GOT3 (cell line): Measurements from ENCODE around the gene ARID2.

Source experiments
- DNase-seq: peaks from one replicate; lab custom pipeline; 2025; ENCODE audit warnings: mixed read lengths; lab: John Stamatoyannopoulos, UW

Gene ARID2

DNA sequence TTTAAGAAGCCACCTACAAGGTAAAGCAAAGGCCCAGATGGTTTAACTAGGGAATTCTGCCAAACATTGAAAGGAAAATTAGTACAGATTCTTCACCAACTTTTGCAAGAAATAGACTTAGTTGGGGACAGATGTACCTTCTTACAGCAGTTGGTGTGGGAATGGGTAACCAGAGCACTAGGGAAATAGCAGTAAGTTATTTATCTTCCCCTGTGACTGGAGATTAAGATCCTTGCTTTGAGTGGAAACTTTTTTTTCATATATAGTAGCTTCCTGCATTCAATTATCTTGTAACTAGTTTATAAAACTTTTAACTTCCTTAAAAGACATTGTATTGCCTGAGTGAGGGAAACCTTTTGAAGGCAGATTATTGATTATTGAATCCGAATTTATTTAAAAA, 44.2 kb downstream of the ARID2 start:
- no peak for DNase-seq

DNA sequence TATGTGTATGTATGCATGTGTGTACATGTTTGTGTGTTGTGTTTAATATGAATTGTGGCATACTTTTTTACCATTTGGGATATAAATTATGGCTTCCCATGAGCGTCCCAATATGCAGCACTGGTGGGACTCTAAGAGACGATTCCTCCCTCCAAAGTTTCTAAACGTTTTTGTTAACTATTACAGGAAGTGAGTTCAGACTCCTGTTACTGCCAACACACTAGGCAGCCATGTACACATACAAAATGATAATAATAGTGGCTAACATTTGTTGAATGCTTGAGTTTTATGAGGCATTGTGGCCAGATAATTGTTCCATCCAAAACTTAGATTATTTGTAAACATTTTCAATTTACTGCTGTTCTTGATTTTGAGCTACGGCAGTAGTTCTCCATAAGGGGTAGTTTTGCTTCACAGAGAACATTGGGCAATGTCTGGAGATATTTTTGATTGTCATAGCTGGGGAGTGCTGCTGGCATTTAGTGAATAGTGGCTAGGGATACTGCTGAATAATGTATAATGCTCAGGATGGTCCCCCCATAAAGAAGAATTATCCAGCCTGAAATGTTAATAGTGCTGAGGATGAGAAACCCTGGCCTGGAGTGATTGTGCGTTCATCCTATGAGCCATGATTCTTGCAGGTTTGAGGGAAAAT, 45.1 kb downstream of the ARID2 start:
- no peak for DNase-seq

DNA sequence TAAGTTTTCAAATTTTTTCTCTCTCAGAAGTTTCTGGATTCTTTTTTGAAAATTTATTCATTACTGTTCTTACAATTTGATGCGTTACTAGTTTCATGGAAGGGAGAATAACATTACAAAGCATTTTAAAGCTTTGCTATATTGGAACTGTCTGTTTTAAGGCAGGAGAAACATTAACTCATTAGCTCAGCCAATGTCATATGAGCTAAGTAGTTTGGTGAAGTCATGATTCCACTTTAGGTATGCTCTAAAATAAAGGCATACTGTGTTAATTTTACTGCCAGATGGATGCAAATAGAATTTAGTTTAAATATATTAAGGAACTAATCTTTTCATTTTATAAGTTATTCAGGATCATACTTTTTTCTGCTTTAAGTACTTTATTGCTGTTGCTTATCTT, 46.0 kb downstream of the ARID2 start:
- DNase-seq = no peak

DNA sequence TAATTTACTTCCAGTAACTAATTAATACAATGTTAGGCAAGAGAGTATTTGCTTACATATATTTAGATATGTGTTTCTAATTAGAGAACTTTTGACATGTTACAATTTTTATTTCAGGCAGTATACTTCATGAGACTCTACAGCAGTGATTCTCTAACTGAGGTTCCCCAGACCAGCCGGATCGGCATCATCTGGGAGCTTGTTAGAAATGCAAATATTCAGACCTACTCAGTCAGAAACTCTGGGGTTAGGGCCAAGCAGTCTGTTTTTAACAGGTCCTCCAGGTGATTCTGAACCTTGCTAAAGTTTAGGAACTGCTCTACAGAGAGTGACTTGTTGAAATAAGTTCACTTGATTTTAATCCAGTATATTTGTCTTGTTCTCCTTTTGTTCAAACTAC, 46.5 kb downstream of the ARID2 start:
- no peak for DNase-seq

DNA sequence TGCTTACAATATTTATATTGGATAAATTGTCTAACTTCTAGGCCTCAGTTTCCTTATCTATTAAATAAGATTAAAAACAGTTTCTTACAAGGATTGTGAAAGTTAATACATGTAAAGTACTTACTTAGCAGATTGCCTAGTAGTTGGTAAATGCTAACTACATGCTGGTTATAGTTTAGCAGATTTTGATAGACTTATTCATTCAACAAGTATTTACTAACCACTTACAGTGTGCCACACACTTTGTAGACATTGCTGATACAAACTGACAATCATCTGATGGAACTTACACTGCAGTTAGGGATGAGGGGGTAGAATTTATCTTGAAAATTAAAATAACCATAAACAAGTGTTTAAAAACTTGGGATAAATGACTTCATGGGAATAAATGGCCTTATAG, 50.4 kb downstream of the ARID2 start:
- no peak for DNase-seq

DNA sequence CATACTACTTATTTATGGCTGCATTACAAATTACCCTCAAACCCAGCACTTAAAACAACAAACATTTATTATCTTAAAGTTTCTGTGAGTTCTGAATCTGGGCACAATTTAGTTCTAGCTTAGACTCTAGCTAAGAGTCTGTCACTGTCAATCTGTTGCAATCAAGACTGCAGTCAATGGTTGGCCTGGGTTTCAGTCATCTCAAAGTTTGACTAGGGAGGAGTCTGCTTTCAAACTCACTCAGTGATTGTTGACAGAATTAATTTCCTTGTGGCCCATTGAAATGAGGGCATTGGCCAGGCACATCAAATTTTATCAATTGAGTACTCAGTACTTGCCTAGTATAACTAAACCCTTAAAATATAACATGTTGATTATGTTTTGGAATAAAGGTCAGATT, 51.6 kb downstream of the ARID2 start:
- no peak for DNase-seq

DNA sequence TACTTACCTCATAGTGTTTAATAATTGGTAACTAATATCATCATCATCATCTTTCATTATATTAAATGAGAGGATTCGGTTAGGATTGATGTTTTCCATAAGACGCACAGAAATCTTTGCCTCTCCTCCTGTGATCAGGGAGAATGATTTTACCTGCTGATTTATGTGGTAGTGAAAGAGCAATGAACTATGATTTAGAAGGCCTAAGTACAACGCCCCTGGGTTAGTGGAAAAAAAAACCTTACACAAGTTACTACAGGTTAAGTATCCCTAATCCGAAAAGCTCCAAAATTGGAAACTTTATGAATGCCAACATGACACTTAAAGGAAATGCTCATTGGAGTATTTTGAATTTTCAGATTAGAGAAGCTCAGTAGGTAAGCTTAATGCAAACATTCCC, 55.8 kb downstream of the ARID2 start:
- no peak for DNase-seq

DNA sequence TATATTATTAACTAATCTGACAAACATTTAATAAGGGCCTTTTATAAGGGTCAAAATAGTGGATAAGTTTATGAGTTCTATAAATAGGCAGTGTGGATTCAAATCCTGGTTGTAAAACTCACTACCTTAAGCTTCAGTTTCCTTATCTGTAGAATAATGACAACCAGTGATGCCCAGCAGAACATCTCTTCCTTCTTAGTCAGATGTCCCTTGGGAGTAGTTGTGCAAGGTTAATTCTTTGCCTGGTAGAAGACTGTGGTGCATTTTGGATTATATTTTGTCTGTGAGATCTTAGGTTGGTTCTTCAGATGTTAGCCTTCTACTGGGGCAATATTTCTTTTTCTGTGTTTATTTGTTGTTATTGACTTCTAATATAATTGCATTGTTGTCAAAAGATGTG, 59.5 kb downstream of the ARID2 start:
- DNase-seq = no peak

DNA sequence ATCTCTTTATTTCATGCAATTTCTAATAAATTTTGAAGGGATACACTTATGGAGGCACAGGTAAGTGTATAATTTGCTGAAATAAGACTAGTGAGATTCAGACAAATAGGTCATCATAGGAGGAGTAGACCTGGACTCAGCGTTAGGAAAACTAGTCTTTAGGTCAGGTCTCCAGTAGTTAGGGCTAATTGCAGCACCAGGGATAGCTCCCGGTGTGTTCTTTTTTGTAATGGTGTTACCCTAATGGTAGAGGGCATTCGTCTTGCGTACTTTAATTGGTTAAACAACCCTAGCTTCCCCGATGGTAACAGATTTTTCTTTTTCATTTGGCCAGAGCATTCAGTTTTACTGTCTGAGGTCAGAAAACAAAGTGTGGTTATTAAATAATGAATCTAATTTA, 64.9 kb downstream of the ARID2 start:
- DNase-seq = no peak

DNA sequence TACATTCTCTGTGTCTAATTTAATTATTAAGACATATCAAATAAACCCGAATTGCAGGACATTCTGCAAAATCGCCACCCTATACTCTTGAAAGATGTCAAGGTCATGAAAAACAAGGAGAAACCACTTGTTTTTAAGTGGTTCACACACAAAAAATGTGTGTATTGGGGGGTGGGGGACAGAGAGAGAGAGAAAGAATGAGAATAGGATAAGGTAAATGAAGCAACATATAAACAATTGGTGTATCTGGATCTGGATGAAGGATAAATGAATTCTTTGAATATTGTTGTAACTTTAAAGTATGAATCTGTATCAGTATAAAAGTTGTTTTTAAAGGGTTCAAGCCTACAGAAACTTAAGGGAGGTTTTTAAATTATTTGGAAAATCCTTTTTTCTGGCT, 72.1 kb downstream of the ARID2 start:
- DNase-seq = no peak

DNA sequence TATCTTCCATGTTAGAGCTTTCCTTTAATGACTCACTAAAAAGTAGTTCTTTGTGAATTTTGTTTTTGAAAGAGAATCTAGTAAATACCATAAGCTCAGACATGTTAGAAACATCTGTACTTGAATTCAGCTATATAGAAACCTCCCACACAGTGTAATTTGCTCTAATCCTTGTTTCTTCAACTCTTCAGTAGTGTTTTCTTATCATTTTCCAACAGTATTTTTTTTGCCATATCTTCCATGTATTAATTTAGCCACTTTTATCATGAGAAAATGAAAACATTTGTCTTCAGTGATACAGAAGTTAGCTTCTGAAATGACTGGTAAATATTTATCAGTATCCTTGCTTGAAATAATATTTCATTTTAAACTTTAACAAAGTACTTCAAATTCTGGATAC, 73.6 kb downstream of the ARID2 start:
- no peak for DNase-seq

DNA sequence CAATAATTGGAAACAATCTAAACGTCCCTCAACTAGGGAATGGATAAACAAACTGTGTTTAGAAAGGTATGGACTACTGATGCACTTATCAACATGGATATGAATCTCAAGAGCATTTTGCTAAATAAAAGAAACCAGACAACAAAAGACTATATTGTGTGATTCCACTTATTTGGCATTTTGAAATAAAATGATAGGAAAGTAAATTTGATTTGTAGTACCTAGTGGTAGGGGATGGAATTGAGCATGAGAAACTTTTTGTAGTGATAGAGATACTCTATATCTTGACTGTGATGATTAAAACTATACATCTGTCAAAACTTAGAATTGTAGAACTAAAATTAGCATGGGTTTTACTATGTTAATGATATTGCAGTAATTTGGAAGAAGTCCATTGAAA, 87.1 kb downstream of the ARID2 start:
- no peak for DNase-seq

DNA sequence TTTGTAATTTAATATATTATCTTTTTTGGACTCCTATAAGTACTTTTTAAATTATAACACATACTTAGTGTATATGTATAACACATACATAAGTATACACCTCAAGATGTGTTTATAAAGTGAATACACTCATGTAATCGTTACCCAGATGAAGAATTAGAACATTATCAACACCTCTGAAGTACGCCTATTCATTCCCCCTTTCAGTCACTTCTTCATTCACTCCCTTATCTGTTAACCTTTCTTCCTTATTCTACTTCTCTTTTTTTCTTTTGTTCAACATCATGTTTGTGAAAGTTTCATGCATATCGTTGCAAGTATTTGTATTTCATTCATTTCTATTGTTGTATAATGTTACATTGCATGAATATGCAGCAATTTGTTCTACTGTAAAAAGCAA, 98.5 kb downstream of the ARID2 start:
- no peak for DNase-seq

DNA sequence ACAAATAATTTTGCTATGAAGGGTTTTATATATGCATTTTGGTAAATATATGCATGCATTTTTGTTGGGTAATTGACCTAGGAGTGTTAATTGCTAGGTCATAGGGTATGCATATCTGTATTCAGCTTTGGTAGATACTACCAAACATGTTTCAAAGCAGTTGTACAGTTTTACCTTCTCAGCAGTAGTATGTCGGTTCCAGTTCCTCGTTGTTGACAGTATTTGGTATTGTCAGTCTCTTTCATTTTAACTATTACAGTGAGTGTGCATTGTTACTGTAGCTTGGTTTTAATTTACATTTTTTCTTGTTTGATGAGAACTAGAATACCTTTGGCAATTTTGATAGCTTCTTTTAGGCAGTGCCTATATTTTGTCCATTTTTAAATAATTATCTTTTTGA, 98.9 kb downstream of the ARID2 start:
- no peak for DNase-seq

DNA sequence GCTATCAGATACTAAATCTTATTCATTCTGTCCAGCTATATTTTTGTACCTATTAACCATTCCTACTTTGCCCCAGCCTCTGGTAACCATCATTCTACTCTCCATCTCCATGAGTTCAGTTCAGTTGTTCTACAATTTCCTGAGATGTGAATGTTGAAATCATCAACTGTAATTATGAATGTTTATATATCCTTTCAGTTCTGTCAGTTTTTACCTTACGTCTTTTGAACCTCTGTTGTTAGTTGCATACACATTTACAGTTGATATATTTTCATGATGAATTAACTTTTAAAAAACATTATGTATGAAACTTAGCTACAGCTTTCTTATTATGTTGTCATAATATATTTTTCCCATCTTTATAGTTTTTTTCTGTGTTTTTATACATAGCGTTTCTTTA, 102.1 kb downstream of the ARID2 start:
- no peak for DNase-seq

DNA sequence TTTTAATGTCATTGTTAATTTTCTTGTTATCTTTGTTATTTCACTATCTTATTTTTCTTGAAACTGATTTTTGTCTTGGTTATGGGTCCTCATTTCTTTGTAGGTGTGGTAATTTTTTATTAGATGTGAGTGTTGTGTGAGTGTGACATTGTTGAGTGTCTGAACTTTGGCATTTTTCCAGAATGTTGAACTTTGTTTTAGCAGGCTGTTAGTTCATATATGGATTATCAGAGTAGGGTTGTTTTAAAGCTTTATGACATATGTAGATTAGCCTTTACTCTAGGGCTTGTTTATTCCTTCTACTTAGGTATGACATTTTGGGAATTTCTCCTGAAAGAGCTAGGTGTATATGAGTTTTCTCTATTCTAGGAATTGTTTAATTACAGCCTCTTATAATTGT, 103.9 kb downstream of the ARID2 start:
- DNase-seq = no peak

DNA sequence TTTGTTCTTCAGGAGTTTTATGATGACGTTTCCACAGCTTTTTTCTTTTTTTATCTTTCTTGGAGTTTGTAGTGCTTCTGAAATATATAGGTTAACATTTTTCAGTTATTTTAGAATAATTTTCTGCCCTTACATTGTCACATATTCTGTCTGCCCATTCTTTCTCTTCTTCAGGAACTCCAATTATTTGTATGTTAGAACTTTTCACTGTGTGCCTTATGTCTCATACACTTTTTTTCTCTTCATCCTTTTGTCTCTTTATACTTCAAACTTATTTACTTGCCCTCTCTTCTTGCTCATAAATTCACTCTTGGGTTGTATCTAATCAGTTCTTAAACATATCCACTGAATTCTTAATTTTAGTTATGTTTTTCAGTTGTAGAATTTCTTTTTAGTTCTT, 105.3 kb downstream of the ARID2 start:
- DNase-seq = no peak

DNA sequence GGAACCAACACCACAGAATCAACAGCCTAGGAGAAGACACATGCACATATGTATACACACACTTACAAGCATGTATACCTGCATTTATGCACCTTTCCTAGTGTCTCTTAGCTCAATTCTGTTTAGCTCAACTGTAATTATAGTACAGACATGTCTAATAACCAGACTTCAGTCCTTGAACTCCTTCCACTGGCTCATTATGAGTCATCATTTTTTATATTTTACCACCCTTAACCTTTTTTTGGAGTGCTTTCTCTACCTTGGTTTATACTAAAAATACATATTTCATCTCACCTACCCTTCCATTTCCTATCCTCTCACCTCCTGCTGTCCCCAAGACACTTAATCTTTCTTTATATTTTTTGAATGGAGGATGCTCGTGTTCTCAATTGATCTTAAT, 110.4 kb downstream of the ARID2 start:
- DNase-seq = no peak

DNA sequence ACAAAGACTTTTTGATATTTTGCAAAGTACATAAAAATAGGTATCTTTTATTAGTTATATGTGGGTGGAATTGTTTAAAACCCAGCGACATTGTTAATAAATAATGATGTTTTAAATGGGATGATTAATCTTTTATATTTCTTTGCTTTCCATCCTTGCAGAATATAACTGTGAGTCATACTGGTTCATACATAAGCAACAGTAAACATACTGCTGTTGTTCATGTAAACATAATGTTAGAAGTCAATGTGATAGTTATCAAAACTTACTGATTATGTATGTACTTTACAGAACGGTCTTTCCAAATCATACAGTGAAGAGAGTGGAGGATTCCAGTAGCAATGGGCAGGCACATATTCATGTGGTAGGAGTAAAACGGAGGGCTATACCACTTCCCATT, 119.8 kb downstream of the ARID2 start:
- no peak for DNase-seq

DNA sequence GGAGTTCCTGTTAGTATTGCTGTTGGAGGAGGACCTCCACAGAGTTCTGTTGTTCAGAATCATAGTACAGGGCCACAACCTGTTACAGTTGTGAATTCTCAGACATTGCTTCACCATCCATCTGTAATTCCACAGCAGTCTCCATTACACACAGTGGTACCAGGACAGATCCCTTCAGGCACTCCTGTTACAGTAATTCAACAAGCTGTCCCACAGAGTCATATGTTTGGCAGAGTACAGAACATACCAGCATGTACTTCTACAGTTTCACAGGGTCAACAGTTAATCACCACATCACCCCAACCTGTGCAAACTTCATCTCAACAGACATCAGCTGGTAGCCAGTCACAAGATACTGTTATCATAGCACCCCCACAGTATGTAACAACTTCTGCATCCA, 120.8 kb downstream of the ARID2 start:
- no peak for DNase-seq

DNA sequence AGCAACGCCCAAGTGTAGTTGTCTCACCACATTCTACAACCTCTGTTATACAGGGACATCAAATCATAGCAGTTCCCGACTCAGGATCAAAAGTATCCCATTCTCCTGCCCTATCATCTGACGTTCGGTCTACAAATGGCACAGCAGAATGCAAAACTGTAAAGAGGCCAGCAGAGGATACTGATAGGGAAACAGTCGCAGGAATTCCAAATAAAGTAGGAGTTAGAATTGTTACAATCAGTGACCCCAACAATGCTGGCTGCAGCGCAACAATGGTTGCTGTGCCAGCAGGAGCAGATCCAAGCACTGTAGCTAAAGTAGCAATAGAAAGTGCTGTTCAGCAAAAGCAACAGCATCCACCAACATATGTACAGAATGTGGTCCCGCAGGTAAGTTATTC, 123.0 kb downstream of the ARID2 start:
- DNase-seq = no peak

DNA sequence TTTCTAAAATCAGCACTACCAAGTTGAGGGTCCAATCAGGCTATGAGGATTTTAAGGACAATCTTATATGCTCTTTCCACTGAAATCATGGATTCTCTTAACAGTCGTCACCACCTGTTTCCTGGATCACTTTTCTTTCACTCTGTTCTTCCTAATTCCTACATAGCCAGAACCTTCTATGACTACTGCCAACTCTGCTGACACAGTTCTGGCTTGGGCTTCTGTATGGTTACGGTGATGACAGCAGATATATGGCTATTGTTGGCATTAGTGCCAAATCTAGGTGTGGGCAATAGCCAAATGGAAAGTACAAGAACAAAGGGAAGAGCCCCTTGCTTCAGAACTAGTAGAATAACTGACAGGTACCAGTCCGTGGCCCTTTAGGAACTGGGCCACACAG, 124.0 kb downstream of the ARID2 start:
- no peak for DNase-seq

DNA sequence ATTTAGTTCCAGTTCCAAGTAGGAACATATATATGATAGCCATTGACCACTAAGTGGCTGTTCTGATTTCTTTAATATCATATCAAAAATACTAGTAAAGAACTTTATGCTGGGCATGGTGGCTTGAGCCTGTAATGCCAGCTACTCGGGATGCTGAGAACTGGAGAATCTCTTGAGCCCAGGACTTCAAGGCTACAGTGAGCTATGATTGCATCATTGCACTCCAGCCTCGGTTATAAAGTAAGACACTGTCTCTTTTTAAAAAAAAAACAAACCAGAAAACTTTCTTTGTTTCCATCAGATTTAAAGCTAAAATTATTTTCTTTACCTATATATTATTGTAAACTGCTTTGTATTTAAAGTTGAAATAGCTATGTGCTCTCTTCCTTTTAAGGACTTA, 133.8 kb downstream of the ARID2 start:
- no peak for DNase-seq

DNA sequence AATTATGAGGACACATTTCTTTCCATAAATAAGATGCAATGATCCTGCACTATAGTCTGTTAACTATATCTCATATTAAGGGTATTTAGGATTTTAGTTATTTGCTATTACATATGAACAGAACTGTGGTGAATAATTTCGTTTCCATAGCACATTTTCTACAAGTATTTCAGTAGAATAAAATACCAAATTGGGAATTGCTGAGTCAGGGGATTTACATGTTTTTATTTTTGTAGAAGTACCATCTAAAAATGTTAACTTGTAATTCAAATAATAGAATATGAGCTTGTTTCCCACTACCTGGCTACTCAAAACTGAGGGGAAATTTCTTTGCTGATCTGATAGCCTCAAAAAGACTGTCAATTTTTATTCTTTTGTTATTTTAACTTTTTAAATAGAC, 136.8 kb downstream of the ARID2 start:
- no peak for DNase-seq

DNA sequence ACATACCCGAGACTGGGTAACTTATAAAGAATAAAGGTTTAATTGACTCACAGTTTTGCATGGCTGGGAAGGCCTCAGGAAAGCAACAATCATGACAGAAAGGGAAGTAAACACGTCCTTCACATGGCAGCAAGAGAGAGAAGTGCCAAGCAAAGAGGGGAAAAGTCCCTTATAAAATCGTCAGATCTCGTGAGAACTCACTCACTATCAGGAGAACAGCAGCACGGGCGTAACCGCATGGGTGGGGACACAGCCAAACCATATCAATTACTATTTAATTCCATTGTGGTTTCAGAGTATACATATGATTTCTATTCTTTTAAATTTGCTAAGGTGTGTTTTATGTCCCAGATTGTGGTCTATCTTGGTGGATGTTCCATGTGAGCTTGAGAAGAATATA, 142.9 kb downstream of the ARID2 start:
- no peak for DNase-seq
